ENCODE measurements around the gene ZBP1. TPM values are rescaled to one million over a fixed set of nuclear protein-coding genes. Genes with fewer than 3 reads are reported as not detected.

ZBP1 gene
- polyA plus RNA-seq, 1 of the 3 experiments (the other 2 are of a cell fraction) = not detected

DNA sequence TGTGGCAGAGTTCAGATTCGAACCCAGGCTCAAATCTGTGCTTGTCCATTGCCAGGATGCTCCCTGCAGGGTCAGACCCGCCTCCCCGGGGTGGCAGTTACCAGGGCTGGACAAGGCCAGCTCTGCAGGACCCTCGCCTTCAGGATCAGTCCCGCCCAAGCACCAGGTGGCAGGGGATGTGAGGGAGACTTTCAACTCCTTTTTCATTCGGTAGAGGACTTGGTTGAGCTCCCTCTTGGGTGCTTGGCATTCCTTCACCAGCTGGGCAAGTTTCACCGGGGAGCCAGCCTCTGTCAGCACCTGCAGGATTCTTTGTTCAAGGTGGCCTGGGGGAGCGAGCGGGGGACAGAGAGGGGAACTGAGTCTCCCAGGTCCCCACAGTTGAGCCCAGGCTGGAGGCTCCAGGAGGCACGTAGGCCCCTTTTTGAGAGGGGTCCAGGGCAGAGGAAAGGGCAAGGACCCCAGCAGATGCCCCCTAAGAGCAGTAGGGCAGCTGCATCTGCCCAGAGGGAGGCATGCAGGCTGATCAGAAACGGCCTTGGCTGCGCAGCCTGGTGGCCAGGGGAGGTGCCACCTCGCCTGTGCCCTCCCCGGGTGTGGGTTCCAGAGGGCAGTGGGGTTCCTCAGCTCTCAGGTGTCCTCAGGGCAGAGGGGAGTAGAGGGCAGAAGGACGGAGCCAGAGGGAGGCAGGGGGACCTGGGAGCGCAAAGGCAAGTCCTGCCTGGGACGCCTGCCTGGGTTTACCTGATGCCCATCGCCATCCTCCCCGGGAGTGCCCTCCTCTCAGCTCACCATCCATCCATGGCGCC is 3.9 kb downstream of the ZBP1 start:
- Histone ChIP-seq H4K20me1 (ENCODE audit: insufficient read depth) (no peaks in the 10 kb centered on the region), H3F3A (replicated peaks; ENCODE audit: insufficient read depth) (no peaks in the 10 kb centered on the region), H3K9me2 (no peaks in the 10 kb centered on the region), H3K4me2 (no peak overlapping the region), H3K79me2 (ENCODE audit: insufficient read depth) (no peaks in the 10 kb centered on the region), H3K36me3 (replicated peaks in 1 of 2; ENCODE audit: control insufficient read depth in 1 of 2, insufficient read depth in 2 of 2, low read length in 1 of 2) (no peaks in the 10 kb centered on the region), H3K4me3 (ENCODE audit: low read depth in 2 of 2, low read length in 1 of 2) (no peak overlapping the region), H3K27ac (ENCODE audit: low read depth in 2 of 2, low read length in 1 of 2) (no peak overlapping the region), H3K27me3 (ENCODE audit: insufficient read depth) (no peaks in the 10 kb centered on the region; the same call in 1 of the 2 replicates), H3K9me3 (no peaks in the 10 kb centered on the region), H2AFZ (ENCODE audit: low read depth) (no peak overlapping the region), H3K9ac (no peak overlapping the region), H3K4me1 (ENCODE audit: control insufficient read depth in 1 of 2, insufficient read depth in 2 of 2, low read depth in 1 of 2, low read length in 1 of 2) (no peaks in the 10 kb centered on the region)
- WGBS (ENCODE audit: low lambda C conversion rate) = 54% methylated on average over 10 of the region's 20 CpGs
- DNase-seq = no peak
- TF ChIP-seq CTCF (IDR thresholded peaks at IDR 0.05) (no peak), YY1 (IDR thresholded peaks at IDR 0.05; ENCODE audit: low read depth) (no peak), TAF1 (IDR thresholded peaks at IDR 0.05; ENCODE audit: borderline replicate concordance, low read depth, low read length) (no peak), SIN3A (IDR thresholded peaks at IDR 0.05; ENCODE audit: borderline replicate concordance, low read depth, low read length) (no peak), ELF1 (IDR thresholded peaks at IDR 0.05) (no peak), EZH2phosphoT487 (IDR thresholded peaks at IDR 0.05; ENCODE audit: borderline replicate concordance, low read depth) (no peak), POLR2AphosphoS5 (IDR thresholded peaks at IDR 0.05; ENCODE audit: low read depth, low read length) (no peak), TEAD4 (IDR thresholded peaks at IDR 0.05; ENCODE audit: borderline replicate concordance, insufficient read depth) (no peak), IRF3 (IDR thresholded peaks at IDR 0.05; ENCODE audit: low read depth, low read length) (no peak), GABPA (IDR thresholded peaks at IDR 0.05; ENCODE audit: low read depth) (no peak), USF1 (IDR thresholded peaks at IDR 0.05; ENCODE audit: borderline replicate concordance, low read depth) (no peak)
- TF ChIP-seq, protein P1, sequence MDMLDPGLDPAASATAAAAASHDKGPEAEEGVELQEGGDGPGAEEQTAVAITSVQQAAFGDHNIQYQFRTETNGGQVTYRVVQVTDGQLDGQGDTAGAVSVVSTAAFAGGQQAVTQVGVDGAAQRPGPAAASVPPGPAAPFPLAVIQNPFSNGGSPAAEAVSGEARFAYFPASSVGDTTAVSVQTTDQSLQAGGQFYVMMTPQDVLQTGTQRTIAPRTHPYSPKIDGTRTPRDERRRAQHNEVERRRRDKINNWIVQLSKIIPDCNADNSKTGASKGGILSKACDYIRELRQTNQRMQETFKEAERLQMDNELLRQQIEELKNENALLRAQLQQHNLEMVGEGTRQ (IDR thresholded peaks at IDR 0.05; ENCODE audit: borderline replicate concordance, low read depth, low read length) = no peak
- ChIA-PET POLR2A (no interaction called here), CTCF (interaction anchor here (0.8 to 6.0 kb wide), 6 partner anchors 8 to 594 kb away, joined by 3 to 31 read pairs (median 5); no protein-coding TSS in a partner anchor)
